ENCODE measurements around the gene CHST12.
"Not testable (repeated sequence)": the region's sequence is repeated elsewhere in the genome, so short reads cannot be mapped to it uniquely, and the experiment has no call there.

CHST12 gene

DNA sequence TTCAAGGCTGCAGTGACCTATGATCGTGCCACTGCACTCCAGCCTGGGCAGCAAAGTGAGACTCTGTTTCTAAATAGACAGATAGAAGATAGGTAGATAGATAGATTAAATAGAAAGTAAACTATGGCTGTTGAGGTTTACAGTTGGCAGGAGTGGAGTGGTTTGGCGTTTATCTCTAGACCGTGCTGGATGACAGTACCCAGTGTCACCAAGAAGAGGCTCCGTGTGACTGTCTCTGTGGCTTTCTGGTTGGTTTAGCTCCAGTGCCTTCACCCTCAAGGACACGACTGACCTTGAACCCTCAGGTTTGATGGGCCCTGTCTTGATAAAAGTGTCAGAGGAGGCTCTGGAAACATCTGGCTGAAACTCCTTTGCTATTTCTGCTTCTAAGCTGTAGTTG, 31.7 kb downstream of the CHST12 start:
- no peak for DNase-seq (ENCODE audit: low read depth)

DNA sequence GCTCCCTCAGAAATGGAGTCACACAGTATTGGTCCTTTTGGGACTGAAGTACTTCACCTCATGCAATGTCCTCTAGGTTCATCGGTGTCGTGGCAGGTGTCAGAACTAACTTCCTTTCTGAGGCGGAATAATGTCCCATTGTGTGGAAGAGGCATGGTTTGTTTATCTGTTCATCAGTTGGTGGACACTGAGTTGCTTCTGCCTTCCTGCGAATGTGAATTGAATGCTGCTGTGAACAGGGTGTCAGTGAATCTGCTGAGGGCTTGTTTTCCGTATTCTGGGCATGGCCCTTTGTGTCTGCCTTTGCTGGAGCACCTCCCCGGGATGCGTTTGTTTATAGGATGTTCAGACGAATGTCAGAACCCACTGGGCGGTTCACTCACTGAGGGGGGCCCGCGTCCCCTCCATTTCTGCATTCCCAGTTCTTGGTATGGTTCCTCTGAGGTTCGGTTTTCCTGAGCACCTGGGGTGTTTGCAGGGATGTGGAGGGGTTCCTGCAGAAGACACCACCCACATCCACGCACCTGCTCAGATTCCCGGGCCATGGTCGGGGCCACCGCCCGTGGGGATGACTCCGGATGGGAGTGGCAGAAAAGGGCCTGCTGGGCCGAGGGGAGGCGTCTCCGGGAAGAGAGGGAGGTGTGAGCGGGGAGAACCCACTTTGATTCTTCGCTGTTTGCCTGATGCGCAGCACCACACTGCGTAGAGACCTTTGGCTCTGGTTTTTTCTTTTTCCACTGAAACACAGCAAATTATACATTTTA, 33.1 kb downstream of the CHST12 start:
- DNase-seq (ENCODE audit: low read depth), result no peak

DNA sequence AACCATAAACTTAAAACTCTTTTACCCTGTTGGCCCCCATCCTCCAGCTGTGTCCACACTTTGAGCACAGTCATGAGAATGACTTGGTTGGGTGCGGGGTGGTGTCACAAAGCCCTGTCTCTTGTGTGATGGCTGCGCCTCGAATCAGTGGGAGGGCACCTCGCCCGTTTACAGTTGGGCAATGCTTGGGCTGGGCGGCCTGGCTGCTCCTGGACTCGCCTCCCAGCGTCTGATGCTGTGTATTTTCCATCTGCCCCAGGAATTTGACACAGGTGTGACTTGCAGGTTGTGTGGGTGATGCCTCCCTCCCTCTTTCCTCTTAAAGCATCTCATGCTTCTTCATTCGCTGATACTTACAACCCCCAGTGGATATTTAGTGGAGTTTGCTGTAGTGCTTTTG, 33.7 kb downstream of the CHST12 start:
- no peak for DNase-seq (ENCODE audit: low read depth)

DNA sequence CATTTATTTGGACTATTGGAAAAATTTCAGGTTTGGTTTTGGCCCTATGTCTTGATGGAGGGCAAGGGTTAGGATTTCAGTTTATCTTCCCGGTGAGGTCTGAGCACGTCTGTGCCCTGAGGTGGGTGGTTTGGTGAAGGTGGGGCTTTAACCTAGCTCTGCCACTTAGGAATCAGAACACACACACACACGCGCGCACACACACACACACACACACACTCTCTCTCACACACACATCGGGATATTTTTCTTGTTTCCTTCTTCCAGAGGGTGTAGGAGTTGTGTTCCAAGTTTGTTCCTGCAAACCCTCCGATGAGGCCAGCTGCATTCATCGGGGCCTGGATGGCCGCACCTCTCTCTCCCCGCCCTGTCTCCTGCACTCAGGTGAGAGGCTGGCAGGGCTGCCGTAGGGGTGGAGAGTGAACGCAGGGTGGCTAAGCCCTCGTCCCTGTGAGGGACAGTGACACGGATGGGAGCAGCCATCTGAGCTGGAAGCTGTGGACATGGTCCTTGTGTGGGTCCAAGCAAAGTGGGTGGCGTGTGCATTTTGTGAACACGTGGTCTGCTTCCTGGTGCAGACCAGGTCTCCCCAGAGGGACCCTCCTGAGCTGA, 34.2 kb downstream of the CHST12 start:
- DNase-seq (ENCODE audit: low read depth), result no peak

DNA sequence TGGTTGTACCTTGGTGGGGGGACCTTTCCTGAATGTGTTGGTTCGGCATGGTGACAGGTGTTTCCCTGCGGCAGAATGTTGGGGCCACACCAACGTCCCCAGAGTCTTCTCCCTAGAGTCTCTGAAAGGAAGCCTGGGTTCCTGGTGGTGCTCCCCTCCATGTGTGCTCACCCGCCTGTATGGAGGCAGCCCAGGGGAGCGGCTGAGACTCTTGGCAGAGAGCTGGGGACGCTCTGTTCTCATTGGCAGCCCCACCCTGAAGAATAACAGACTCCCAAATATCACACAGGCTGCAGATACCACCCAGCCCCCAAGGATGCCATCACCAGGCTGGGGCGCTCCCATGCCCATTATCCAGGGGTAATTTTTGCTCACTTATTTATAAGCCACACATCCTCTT, 34.8 kb downstream of the CHST12 start:
- no peak for DNase-seq (ENCODE audit: low read depth)

DNA sequence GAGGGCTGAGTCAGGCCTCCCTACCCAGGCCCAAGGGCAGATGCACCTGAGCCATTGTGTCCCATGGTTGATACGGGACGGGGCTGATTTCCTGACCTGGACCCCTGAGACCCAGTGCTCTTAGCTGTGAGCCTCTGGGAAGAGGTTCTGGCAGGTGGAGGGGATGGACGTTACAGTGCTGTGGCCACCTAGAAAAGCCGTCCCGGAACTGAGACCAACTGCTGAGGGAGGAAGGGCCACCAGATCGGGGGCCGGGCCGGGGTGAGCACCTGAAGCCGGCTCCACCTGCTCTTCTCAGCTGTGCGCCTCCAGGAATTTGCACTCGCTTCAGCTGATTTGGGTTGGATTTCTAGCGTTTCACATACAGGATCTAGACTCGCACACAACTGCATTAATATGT, 35.4 kb downstream of the CHST12 start:
- DNase-seq (ENCODE audit: low read depth), result no peak

DNA sequence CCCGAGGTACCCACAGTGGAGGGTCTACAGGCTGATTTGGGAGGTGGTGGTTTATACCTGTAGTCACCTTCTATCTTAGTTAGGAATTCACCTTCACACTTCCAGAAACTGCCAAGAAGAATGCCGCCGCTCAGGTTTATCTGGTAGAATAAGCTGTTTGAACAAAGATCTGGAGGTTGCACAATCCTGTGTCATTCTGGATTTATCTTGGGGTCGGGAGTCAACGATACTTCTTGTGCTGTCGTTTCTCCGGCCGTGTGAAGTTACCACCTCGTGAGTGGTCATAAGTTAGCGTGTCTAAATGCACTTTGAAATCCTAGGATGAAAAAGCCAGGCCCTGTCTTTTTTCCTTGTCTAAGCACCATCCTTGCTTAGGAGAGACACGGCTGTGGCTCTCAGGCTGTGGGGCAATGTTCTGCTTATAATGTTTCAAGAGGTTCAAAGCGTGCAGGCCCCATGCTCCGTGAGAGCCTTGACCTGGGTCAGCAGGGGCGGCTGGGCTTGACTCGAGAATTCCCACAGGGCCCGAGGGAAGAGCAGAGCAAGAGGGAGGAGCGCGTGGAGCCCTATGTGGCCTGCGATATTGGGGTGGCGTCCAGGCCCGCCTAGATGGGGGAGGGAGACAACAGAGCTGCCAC, 37.3 kb downstream of the CHST12 start:
- DNase-seq (ENCODE audit: low read depth), result no peak

DNA sequence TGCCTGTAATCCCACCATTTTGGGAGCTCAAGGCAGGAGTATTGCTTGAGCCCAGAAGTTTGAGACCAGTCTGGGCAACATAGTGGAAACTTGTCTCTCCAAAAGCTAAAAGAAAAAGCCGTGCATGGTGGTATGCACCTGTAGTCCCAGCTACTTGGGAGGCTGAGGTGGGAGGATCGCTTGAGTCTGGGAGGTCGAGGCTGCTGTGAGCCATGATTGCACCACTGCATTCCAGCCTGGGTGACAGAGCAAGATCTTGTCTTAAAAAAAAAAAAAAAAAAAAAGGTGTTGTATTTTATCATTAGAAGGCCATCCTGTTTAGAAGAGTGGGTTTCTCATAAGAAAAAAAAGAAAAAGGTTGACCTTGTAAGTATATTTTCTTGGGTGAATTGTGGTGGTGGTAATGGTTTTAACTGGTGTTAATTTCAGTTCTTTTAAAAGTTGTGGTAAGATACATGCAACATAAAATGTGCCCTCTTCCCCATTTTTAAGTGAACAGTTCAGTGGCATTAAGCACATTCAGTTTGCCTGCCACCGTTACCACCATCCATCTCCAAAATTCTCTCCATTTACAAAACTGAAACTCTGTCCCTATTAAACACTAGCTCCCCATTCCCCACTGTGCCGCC, 38.1 kb downstream of the CHST12 start:
- DNase-seq (ENCODE audit: low read depth), result no peak

DNA sequence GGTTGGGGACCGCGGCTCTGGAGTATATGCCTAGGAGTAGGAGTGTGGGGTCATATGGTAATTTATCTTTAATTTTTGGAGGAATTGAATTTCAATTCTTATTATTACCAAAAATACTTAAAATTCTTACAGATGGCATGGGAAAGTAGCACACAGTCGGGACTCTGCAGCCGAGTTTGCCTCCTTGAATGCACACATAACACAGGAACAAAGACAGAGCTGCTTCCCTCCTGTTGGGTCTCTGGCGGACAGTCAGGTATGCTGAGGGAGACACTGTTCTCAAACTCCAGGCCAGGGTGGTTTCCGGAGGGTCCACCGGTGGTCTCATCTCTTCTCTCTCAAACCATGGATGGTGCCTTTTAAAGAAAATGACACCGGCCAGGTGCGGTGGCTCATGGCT, 40.1 kb downstream of the CHST12 start:
- DNase-seq (ENCODE audit: low read depth), result no peak

DNA sequence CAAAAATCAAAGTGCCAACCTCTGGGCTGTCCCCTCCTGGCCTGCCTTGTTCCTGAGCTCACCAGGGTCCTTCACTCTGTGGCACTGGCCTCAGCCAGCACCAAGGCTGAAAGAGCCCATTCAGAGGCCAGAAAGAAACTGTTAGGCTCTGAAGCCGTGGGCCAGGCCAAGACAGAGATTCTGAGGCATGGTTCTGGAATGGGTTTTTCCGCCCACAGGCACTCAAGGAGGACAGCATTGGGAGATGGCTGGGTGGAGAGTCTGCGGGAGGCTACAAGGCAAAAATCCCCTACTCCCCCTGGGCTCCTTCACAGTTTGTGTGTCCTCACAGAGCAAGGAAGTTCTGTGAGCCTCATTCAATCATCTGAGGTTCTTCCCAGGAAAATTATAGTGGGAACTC, 41.1 kb downstream of the CHST12 start:
- DNase-seq (ENCODE audit: low read depth), result no peak

DNA sequence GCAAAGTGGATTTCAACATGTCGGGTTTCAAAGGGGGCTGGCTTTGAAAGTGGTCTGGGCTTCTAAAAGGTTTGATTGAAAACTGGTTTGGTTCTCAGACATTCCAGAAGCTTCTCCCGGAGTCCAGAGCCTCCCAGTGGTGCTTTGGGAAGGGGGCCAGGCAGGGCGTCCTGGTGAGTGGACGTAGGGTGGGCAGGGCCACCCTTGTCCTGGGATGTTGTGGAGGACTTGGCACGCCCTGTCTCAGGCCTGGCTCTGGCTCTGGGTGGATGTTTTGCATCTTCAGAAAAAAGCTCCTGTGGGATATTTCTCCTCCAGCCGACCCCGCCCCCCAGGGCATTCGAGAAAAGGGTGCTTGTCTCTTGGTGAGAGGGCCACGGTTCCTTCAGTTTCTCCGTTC, 41.6 kb downstream of the CHST12 start:
- DNase-seq (ENCODE audit: low read depth), result no peak

DNA sequence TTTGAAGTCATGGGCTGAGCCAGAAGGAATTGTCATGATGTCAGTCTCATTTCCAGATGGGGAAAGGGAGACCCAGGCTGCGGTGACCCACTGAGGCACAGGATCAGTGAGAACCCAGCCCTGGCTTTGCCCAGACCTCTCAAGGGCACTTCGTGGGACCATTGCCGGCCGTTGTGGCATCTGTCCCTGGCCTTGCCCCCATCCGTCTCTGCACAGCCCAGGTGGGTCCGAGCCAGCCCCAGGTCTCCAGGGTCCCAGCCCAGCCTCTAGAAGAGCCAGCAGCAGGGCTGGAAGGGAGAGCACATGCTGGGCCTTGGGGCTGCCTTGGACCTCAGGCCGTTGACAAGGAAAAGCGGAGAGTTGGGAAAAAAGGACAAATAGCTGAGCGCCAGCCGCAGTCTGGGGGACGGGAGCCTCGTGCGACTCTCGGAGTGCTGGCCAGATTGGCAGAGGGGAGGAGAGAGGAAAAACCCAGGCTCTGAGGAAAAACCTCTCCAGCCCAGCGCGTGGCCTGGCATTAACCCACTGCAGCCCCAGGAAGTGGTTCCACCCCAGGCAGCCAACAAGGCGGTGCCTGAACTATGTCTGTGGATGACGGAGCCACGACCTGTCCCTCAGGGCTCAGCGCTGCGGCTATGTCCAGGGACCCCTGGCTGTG, 42.6 kb downstream of the CHST12 start:
- no peak for DNase-seq (ENCODE audit: low read depth)

DNA sequence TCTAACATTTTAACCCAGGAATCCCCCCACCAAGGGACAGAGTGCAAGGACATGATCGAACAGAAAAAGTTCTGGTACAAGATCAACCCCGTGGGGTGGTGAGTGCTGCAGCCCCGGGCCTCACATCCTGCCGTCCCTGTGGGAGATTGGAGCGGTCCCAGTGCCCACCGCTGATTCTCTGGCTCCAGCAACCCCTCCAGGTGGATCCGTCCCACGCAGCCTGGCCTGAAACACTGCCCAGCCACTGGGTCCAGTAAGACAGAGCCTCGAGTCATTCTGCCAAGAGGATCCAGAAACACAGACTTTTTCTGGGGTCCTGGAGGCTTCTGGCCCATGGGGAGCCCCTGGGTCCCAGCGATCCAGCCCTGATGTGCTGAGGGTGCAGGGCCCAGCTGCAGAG, 43.3 kb downstream of the CHST12 start:
- DNase-seq (ENCODE audit: low read depth), result no peak

DNA sequence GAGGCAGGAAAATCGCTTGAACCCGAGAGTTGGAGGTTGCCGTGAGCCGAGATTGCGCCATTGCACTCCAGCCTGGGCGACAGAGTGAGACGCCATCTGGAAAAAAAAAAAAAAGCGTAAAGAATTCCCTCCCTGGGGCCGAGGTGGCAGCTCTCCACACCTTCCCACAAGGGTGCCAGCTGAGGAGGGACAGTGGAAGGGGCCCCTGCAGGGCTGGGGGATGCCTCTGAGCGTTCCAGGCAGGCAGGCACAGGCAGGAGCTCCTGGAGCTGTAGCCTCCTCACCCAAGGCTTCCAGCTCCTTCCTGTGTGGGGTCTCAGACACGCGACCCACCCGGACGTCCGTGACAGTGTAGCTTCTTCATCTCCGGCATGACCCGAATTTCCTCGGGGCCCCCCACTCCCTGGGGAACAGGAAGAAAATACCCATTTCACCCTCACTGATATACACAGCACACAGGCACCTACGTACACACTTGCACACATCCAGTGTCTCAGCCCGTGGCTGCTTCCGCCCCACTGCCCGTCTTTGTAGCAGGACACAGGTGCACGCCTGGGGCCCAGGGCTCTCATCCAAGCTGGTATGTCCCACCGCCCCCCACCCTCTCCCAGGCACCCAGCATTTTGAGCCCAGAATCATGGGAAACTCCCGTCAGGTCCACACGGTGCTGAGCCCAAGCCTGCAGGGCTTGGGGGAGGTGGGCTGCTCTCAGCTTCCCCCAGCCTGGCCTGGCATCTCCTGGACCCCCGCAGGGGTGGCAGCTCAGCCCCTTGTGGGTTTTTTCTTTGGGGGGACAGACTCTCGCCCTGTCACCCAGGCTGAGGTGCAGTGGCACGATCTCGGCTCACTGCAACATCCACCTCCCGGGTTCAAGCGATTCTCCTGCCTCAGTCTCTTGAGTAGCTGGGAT, 47.0 kb downstream of the CHST12 start:
- DNase-seq (ENCODE audit: low read depth), result no peak

DNA sequence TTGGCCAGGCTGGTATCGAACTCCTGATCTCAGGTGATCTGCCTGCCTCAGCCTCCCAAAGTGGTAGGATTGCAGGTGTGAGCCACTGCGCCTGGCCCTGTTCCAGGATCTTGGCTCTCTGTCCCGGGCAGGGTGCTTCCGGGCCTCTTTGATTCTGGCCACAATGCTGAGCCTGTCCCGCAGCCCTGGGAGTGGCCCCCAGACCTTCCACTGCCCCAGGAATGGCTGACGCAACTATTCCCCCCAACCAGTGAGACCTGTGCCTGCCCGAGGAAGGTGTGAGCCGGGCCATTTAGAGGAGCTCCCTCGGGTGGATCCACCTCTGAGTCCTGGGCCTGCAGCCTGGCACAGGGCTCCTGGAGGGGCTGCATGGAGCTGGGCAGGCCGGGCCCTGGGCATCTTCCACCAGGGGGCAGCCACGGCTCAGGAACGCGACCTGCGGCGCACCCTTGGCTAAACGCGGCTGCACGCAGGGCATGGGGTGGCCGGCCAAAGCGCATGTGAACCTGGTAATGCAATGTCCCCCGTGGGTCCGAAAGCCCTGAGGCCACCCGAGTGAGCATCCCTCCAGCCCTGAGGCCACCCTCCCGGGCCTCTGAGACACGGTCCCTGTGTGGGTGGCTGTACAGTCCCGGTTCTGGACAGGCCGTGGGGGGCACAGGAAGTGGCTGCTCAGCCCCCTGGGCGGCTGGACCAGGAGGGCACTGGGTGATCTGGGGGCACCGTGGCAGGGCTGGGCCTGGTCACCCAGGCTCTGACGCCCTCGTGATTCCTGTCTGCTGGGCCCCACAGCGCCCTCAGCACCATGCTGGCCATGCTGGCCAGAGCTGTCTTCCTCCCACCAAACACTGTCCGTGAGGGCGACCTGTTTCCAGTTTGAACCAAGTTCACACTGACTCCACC, 48.0 kb downstream of the CHST12 start:
- peak; percentile 63 for DNase-seq (ENCODE audit: low read depth)

DNA sequence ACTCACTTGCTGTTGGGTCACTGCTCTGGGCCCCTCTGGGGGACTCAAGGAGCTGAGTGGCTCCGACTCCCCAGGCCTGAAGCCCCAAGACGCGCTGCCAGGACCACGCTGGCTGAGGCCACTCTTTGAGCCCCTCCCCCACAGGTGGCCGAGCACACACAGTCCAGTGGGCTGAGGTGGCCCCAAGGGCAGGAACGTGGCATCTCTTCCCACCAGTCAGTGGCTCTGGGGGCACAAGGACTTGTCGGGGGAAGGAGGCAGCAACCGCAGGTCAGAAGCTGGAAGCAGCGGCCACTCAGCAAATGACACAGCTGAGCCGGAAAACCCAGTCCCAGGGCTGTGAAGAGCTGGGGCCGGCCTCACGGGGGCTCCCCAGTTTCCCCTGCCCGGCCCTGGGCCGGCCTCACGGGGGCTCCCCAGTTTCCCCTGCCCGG, 48.7 kb downstream of the CHST12 start:
- DNase-seq (ENCODE audit: low read depth), result no peak

DNA sequence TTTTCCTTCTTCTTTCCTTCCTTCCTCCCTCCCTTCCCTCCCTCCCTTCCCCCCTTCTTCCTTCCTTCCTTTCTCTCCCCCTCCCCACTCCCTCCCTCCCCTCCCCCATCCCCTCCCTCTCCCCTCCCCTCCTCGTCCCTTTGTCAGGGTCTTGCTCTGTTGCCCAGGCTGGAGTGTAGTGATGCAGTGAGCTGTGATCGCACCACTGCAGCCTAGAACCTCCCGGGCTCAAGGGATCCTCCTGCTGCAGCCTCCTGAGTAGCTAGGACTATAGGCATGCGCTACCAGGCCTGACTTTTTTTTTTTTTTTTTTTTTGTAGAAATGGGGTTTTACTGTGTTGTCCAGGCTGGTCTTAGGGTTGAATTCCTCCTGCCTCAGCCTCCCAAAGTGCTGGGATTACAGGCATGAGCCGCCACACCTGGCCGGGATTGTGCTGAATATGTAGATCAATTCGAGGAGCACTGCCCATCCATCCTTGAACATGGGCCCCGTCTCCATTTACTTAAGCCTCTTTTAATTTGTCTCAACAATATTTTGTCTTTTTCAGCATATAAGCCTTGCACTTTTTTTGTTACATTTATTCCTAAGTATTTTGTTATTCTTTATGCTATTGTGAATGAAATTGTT, 49.3 kb downstream of the CHST12 start:
- DNase-seq (ENCODE audit: low read depth), result no peak

DNA sequence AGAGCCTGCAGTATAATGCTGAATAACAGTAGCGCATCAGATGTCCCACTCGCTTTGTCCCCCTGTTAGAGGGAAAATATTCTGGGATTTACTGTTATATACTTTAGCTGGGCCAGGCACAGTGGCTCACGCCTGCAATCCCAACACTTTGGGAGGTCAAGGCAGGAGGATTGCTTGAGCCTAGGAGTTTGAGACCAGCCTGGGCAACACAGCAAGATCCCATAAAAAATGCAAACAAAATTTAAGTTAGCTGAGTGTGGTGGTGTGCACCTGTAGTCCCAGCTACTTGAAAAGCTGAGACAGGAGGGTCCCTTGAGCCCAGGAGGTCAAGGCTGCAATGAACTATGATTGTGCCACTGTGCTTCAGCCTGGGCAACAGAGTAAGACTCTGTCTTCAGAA, 50.4 kb downstream of the CHST12 start:
- not testable (repeated sequence) for DNase-seq (ENCODE audit: low read depth)

DNA sequence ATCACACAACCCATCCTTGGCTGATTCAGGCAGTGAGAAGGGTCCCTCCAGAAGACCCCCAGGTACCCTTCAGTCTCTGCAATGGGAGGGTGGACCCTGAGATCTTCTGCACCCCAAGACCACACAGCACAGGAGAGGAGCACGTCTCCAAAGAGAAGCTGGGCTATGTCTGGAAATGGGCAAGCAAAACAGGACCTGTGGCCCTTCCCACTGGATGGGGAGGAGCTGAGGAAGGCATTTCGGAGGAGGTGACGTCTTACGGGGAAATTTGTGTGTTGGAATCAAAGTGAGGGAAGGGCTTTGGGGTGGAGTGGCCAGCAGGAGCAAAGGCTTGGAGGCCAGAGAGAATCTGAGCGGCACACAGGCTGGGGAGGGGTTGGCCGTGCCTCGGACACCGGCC, 56.3 kb downstream of the CHST12 start:
- DNase-seq (ENCODE audit: low read depth), result no peak

DNA sequence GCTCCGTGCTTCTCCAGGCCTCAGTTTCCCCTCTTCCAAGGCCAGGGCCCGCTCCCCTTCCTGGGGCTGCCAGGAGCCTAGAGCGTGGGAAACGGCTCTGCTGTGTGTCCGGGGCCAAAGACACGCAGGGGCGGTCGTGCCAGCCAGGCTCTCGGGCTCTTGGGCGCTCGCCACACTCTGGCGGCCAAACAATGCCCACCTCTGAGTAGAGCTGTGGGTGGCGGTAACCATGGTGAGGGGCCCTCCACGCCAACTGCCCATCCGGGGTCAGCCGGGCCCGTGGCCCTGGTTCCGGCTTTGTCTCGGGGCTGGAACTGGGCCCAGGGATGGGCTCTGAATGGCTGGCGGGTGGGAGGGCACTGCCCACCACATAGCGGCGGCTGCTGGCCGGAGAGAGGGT, 56.8 kb downstream of the CHST12 start:
- DNase-seq (ENCODE audit: low read depth), result no peak
